Hepatocyte (in vitro differentiated cells): Measurements from ENCODE around the gene APOL1. TPM values are rescaled to one million over a fixed set of nuclear protein-coding genes. Genes with fewer than 3 reads are reported as not detected.
A peak's percentile ranks its signal among the peaks of the same experiment; 100 is the strongest.

Experiments
- DNase-seq: peaks from one replicate; pipeline ENCODE4 v3.0.0-alpha.2; 2016; ENCODE audit warnings: low spot score
- H2AFZ ChIP-seq: fragments of 200-600 bp; sonication (generic); 2 replicates; pipeline ENCODE4 v1.6.0; 2016; ENCODE audit warnings: antibody characterized with exemption, mild to moderate bottlenecking
- H3K27ac ChIP-seq: fragments of 200-600 bp; sonication (generic); 2 replicates; pipeline ENCODE4 v1.5.1; 2016; ENCODE audit warnings: mild to moderate bottlenecking
- H3K27me3 ChIP-seq: fragments of 200-600 bp; sonication (generic); 2 replicates; pipeline ENCODE4 v1.6.1; 2016
- H3K36me3 ChIP-seq: fragments of 200-600 bp; sonication (generic); replicated peaks from 2 replicates; pipeline ENCODE4 v1.5.1; 2016; ENCODE audit warnings: low read depth; ENCODE audit not compliant: insufficient read depth
- H3K4me1 ChIP-seq: fragments of 200-600 bp; sonication (generic); 2 replicates; pipeline ENCODE4 v1.5.1; 2016; ENCODE audit warnings: mild to moderate bottlenecking, moderate library complexity; ENCODE audit not compliant: insufficient read depth
- H3K4me2 ChIP-seq: fragments of 200-600 bp; sonication (generic); 2 replicates; pipeline ENCODE4 v1.6.0; 2016
- H3K4me3 ChIP-seq: fragments of 200-600 bp; sonication (generic); 2 replicates; pipeline ENCODE4 v1.5.1; 2016; ENCODE audit warnings: mild to moderate bottlenecking
- H3K79me2 ChIP-seq: fragments of 200-600 bp; sonication (generic); 2 replicates; pipeline ENCODE4 v1.6.0; 2017; ENCODE audit warnings: mild to moderate bottlenecking
- H3K9me2 ChIP-seq: fragments of 200-600 bp; sonication (generic); replicated peaks from 2 replicates; pipeline ENCODE4 v1.6.0; 2017; ENCODE audit warnings: mild to moderate bottlenecking; ENCODE audit not compliant: insufficient read depth
- H3K9me3 ChIP-seq: fragments of 200-600 bp; sonication (generic); 2 replicates; pipeline ENCODE4 v1.5.1; 2016; ENCODE audit warnings: low read depth, mild to moderate bottlenecking
- H4K20me1 ChIP-seq: fragments of 200-600 bp; sonication (generic); 2 replicates; pipeline ENCODE4 v1.6.0; 2016; ENCODE audit warnings: mild to moderate bottlenecking; ENCODE audit not compliant: insufficient read depth, poor library complexity, severe bottlenecking
- CTCF ChIP-seq: fragments of 200-600 bp; sonication (generic); IDR thresholded peaks from 2 replicates; pipeline ENCODE4 v1.5.1; 2016; ENCODE audit warnings: antibody characterized with exemption, mild to moderate bottlenecking; ENCODE audit not compliant: poor library complexity
- EZH2 ChIP-seq: fragments of 200-600 bp; sonication (generic); IDR thresholded peaks from 2 replicates; pipeline ENCODE4 v1.6.1; 2016; ENCODE audit warnings: antibody characterized with exemption, mild to moderate bottlenecking, borderline replicate concordance
- EZH2phosphoT487 ChIP-seq: fragments of 200-600 bp; sonication (generic); IDR thresholded peaks from one replicate; pipeline ENCODE4 v1.6.1; 2018; ENCODE audit warnings: antibody characterized with exemption, mild to moderate bottlenecking, low read depth, moderate library complexity; ENCODE audit not compliant: unreplicated experiment, severe bottlenecking
- WGBS: methylation state at CpG from one replicate; pipeline ENCODE4 v1.1.6; 2016; ENCODE audit warnings: low lambda C conversion rate; ENCODE audit errors: missing lambda C conversion rate; 5-methylcytosine and 5-hydroxymethylcytosine counted together
- polyA plus RNA-seq: library from polyadenylated mRNA; unstranded; fragments of >200 nt; fragmentation: Nextera tagmentation; extraction: Ambion mirVana; gene quantifications from 2 replicates; pipeline ENCODE4 v1.2.1, GENCODE V29; 2016
- total RNA-seq: library from RNA; depleted of rRNA; stranded (reverse); fragments of >200 nt; gene quantifications from 2 replicates; pipeline ENCODE4 v1.2.3, GENCODE V29; 2014

Gene APOL1
- total and polyA plus RNA-seq, 2 experiments from 2014 or later, result 6.4 to 7.3 TPM

- no peak overlapping the region for H3K27ac ChIP-seq
- H3K4me3 ChIP-seq, result no peak overlapping the region
- no peak overlapping the region for H3K4me2 ChIP-seq
- H3K27me3 ChIP-seq, result no peaks in the 10 kb centered on the region
- DNase-seq, result no peak
- no peaks in the 10 kb centered on the region for H3K36me3 ChIP-seq
- H3K79me2 ChIP-seq, result peaks cover 39% of the 10 kb centered on the region
- H3K9me2 ChIP-seq, result no peaks in the 10 kb centered on the region
- H3K4me1 ChIP-seq, result peaks cover 17% of the 10 kb centered on the region
- no peaks in the 10 kb centered on the region for H4K20me1 ChIP-seq
- H2AFZ ChIP-seq, result no peak overlapping the region
- 90% methylated on average over 2 of the region's 2 CpGs for WGBS
- no peaks in the 10 kb centered on the region for H3K9me3 ChIP-seq
- TF ChIP-seq EZH2, result no peak
- no peak for TF ChIP-seq EZH2phosphoT487
- TF ChIP-seq CTCF, result no peak
Observed at GRCh38 chr22:36234919-36235318, 18.0 kb upstream of the APOL1 start.

- Histone ChIP-seq H3K4me3 (no peak overlapping the region), H3K4me1 (peaks cover 18% of the 10 kb centered on the region), H3K27me3 (no peaks in the 10 kb centered on the region), H3K4me2 (peak overlapping the region; percentile 93), H3K9me3 (no peaks in the 10 kb centered on the region), H3K79me2 (peaks cover 39% of the 10 kb centered on the region), H3K36me3 (no peaks in the 10 kb centered on the region), H3K27ac (no peak overlapping the region), H3K9me2 (no peaks in the 10 kb centered on the region), H4K20me1 (no peaks in the 10 kb centered on the region), H2AFZ (no peak overlapping the region)
- TF ChIP-seq EZH2phosphoT487, result no peak
- no peak for TF ChIP-seq CTCF
- no peak for TF ChIP-seq EZH2
- DNase-seq, result no peak
- WGBS, result 97% methylated on average over 3 of the region's 3 CpGs
Observed at GRCh38 chr22:36235585-36235984, 17.3 kb upstream of the APOL1 start.

- H3K9me3 ChIP-seq, result no peaks in the 10 kb centered on the region
- TF ChIP-seq CTCF, result no peak
- no peak for TF ChIP-seq EZH2
- TF ChIP-seq EZH2phosphoT487, result no peak
- peaks cover 18% of the 10 kb centered on the region for H3K4me1 ChIP-seq
- H3K4me3 ChIP-seq, result no peak overlapping the region
- H3K27ac ChIP-seq, result no peak overlapping the region
- H3K79me2 ChIP-seq, result peaks cover 39% of the 10 kb centered on the region
- H3K36me3 ChIP-seq, result no peaks in the 10 kb centered on the region
- H3K27me3 ChIP-seq, result no peaks in the 10 kb centered on the region
- H4K20me1 ChIP-seq, result no peaks in the 10 kb centered on the region
- H2AFZ ChIP-seq, result no peak overlapping the region
- 93% methylated on average over 14 of the region's 14 CpGs for WGBS
- no peaks in the 10 kb centered on the region for H3K9me2 ChIP-seq
- H3K4me2 ChIP-seq, result peak overlapping the region; percentile 93
- no peak for DNase-seq
Observed at GRCh38 chr22:36236388-36237319, 16.3 kb upstream of the APOL1 start.
